GM19025 (cell line): ENCODE results near the gene ZNF423.

ENCODE experiments used
- ATAC-seq: cut with Tn5 transposase; IDR thresholded peaks from one replicate; pipeline ENCODE4 v1.9.1; 2021; ENCODE audit warnings: mild to moderate bottlenecking, low read depth, moderate library complexity; ENCODE audit not compliant: unreplicated experiment

Gene ZNF423

GRCh38 chr16:49528060-49528865 lies 327.6 kb downstream of the ZNF423 start:
- no peak for ATAC-seq

DNA sequence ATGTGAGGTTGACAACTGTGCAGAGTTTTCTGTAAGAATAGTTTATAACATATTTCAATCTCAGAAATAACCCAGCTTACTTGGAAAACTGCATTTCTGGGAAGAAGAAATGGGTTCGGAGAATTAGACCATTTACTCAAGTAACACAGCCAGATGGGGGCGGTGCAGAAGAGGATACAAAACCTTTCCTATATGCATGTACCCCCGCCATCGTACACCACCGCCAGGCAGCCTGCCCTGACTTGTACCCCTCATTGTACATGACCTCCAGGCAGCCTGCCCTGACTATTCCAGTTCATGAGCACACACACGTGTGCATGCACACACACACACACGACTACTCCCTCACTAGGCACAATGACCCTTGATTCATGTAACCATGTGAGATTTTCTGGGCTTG lies 328.3 kb downstream of the ZNF423 start:
- ATAC-seq, result no peak

GRCh38 chr16:49526860-49527365 lies 329.0 kb downstream of the ZNF423 start:
- ATAC-seq, result no peak

- ATAC-seq, result no peak
Measured at GRCh38 chr16:49524947-49525315, 331.0 kb downstream of the ZNF423 start.

DNA sequence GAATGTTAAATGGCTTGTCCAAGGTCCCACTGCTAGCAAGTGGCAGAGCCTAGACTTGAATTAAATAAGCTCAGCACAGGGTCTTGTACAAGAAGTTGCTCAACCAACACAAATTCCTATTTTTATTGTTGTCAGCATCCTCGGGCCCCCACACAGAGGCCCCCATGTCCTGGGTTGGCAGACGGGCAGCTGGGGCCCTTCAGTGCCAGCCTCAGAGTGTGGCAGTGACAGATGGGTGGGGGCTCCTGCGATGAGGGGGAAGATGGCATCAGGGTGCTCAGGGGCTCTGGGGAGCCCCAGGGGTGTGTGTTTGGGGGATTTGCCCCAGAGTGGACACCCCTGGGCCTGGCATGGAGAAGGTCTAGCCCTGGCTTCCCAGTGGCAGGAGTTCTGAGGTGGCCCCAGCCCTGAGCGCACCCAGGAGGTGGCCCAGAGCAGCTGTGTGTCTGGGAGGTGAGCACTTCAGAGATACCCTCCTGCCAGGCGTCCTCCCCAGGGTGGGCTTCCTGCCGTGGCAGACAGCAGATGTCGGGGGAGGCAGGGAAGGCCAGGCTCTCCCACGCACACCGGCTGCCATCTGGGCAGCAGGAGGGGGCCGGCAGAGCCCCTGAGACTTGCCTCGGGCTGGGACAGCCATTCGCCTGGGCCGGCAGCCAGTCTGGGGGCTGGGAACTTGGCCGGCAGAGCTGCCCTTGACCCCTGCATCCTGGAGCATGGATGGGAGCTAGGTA lies 331.5 kb downstream of the ZNF423 start:
- no peak for ATAC-seq

DNA sequence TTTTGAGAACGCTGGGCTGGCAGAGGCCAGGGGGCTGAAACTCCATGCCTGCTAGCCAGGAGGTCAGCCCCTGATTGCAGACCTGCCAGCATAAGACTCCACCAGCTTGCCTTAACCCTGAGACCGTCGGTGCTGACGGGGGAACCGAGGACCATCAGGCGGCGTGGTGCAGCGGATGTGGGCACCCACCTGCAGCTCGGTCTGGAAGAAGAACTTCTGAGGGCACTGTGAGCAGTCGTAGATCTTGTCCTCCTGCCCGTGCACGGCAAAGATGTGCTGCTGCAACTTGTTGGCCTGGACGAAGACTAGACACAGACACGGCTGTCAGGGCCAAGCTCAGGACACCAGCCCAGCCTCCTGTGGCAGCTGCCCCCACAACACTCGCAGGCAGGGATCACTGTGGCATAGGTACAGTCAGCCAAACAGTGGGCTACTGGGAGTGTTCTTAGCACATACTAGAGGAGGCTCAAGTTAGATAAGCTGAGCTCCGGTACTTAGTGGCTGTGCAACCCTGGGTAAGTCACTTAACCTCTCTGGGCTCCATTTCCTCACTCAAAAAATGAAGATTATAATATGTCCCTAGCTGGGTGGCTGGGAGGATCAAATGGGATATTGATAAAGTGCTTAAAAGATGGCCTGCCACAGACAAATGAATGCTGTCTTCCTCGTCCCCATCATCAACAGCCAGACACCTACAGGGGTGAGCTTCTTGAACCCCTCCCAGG lies 332.3 kb downstream of the ZNF423 start:
- no peak for ATAC-seq

GRCh38 chr16:49521734-49522325 lies 334.1 kb downstream of the ZNF423 start:
- ATAC-seq, result no peak

- ATAC-seq, result no peak
Measured at GRCh38 chr16:49520492-49521038, 335.3 kb downstream of the ZNF423 start.

DNA sequence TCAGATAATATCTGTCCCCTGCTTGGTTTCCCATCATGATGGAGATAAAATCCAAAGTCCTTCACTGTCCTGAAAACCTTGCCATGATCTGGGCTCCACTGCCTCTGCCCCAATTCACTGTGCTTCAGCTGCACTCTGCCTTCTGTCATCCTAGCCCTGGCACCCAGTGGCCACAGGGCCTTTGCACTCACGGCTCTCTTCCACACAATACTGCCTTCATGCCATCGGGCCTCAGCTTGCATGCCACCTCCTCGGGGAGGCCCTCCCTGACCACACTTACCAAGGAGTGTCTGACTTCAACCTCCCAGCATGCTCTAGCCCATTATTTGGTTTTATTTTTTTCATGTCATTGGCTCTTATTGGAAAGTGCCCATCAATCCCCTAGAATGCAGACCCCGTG lies 336.2 kb downstream of the ZNF423 start:
- ATAC-seq, result no peak

DNA sequence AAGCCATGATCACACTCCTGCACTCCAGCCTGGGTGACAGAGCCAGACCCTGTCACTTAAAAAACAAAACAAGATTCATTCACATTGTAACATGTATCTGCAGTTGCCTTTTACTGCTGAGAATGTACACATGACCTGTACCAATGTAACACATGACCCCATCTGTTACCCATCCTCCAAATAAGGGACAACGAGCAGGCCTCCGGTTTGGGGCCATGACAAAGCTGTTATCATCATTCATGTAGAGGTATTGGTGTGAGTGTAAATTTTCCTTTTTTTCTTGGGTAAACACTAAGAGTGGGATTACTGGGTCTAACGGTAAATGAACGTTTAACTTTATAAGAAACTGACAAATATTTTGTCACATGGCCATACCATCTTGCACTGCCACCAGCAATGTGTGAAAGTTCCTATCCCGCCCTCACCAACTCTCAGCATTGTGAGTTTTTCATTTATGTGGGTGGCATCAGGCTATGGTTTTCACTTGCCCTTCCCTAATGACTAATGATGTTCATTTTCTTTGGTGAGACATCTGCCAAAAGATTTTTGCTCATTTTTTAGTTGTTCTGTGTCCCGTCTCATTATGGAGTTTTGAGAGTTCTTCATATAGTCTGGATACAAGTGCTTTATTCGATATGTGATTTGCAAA lies 336.8 kb downstream of the ZNF423 start:
- no peak for ATAC-seq

DNA sequence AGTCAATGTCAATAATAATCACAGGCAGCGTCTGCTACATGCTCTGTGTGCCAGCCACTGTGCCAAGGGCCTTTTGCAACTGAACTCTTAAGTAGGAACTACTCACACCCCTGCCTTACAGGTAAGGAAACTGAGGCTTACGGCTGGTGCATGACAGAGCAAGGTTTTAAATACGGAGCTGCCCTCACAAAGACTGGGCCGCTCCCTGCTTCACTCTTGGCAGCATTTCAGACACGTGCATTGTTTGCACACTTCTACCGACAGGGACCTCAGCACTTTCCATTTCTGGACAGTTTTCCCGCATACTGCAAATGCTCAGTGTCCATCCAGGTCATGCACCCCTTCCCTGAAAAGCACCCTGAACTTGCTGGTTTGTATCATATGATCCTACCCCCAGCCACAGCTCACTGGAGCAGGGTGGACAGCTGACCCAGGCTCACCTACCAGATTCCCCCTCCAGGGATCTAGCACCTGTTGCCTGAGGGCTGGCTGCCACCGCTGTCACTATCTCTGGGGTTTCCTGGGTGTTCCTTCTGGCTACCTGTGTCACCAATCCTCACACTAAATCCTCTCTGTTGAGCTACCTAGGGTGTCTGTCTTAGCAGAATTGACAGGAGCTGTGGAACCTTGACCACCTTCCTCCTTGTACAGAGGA lies 339.4 kb downstream of the ZNF423 start:
- ATAC-seq, result no peak

DNA sequence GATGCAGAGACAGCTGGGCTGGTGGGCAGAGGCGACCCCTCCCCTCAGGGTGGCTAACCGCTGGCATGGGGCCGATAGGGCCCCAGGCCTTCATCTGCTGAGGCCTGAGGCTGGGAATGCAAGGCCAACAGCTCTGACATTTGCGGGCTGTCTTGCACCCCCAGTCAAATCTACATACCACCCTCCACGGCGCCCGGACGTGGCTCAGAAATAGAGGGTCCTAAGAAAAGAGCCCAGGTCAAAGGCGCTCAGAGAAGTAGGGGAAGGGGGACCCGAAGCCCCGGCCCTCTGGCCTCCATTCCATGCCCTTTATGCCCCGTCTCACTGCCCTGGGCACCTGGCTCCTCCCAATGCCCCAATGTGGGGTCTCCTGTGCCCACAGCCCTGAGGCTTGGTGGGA lies 340.1 kb downstream of the ZNF423 start:
- ATAC-seq, result no peak

DNA sequence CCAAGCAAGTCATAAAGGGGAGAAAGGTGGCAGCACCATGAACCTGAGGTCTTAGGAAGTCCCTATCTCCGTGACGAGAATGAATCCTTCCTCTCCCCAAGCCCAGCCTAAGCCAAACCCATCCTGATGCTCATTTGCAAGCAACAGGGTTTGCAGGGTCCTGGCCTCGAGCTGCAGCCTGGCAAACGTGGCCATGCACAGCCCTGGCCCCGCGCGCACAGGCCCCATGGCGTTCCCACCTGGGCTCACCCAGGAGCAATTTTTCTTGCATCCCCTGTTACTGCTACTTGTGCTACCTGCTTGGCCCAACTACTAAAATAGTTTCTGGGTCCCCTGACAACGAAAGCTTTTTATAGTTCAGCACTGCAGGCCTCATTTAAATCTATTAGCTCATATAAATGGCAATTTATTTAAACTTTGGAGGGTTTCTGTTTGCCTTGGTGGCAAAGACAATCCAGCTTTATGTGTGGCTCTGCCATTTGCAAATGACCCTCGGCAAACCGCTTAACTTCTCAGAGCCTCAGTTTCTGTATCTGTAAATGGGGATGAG lies 340.8 kb downstream of the ZNF423 start:
- no peak for ATAC-seq

DNA sequence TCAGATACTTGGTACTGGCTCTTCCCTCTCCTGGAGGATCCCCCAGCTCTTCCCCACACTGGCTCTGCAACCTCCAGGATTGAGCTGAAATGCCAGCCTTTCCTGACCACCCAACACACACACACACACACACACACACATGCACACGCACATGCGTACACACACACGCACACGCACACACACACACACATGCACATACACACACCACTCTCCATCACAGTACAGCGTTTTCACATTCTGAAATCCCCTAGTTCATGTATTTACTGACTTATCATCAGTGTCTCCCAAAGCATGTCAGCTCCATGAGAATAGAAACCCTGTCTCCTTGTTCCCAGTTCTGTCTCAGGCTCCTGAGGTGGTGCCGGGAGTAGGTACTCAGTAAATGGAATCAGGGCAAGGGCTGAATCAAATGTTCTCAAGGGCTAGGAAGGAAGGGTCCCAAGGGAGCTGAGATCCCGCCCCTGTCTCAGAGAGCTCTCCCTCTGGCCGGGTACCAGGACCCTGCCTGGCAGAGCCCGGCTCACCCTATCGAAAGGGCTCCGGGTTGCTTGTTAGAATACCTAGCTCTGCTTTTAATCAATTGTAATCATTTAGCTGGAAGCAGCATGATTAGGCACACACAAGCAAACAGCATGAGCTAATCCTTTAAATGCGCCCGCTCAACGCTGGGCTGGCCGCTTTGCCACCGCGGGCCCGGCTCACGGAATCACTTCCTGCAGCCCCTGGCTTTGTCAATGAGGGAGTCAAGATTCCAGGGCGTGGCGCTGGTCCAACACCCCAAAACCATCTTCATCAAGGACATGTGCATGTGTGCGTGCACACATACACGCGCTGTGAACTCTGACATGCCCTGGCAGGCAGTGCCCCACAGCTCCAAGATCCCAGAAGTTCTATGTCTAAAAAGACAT lies 341.6 kb downstream of the ZNF423 start:
- ATAC-seq, result no peak

DNA sequence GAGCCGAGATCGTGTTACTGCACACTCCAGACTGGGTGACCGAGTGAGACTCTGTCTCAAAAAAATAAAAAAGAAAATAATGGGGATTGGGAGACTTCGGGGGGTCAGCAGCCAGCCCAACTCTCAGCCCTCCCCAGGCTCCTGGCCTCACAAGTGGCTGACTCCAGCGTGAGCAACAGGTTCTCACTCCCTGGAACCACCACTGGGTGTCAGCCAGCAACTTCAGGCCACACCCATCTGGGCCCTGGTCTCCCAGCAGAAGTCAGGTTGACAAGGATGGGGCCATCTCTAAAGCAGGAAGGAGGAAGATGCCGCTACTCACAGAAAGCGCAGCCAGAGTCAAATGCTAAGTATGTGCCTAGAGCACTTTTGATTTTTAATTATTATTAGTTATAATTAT lies 342.9 kb downstream of the ZNF423 start:
- no peak for ATAC-seq

- no peak for ATAC-seq
Measured at GRCh38 chr16:49510654-49511305, 345.1 kb downstream of the ZNF423 start.

- no peak for ATAC-seq
Measured at GRCh38 chr16:49510141-49510540, 345.8 kb downstream of the ZNF423 start.
